Uterus (tissue), 2 donors: ENCODE data around the gene OR4C11.

Source experiments
- POLR2A ChIP-seq, 2 donors: fragments of 450-650 bp; IDR thresholded peaks; one replicate each; pipeline ENCODE4 v1.6.1; 2016; ENCODE audit warnings: antibody characterized with exemption in 2 of 2, mild to moderate bottlenecking in 1 of 2, moderate library complexity in 1 of 2
- TF ChIP-seq, protein P1 (sequence below), 4 experiments: fragments of 200-600 bp in 2 of 4; fragments of 450-650 bp in 2 of 4; sonication (generic) in 2 of 4; IDR thresholded peaks; one replicate each; pipeline ENCODE4 v1.5.1; 2016 to 2019; ENCODE audit warnings: antibody characterized with exemption in 4 of 4, mild to moderate bottlenecking in 2 of 4, moderate library complexity in 1 of 4

DNA sequence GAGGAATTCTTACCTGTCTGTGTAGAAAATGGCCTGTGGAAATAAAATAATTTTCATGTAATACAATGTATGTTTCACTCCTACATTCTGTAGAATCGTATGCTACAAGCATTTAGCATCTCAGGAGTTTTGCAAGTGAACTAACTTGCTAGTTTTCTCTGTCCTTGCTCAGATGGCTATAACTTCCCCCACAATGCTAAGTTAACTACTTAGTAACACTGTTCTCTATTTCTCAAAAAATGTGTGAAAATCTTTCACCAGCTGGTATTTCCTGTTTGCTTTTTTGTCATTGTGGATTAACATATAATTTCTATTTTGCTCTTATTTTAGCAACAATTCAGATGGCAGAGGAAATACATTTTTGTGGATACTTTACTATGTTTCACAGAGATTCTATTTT lies 45.1 kb upstream of the OR4C11 start:
- TF ChIP-seq, protein P1, sequence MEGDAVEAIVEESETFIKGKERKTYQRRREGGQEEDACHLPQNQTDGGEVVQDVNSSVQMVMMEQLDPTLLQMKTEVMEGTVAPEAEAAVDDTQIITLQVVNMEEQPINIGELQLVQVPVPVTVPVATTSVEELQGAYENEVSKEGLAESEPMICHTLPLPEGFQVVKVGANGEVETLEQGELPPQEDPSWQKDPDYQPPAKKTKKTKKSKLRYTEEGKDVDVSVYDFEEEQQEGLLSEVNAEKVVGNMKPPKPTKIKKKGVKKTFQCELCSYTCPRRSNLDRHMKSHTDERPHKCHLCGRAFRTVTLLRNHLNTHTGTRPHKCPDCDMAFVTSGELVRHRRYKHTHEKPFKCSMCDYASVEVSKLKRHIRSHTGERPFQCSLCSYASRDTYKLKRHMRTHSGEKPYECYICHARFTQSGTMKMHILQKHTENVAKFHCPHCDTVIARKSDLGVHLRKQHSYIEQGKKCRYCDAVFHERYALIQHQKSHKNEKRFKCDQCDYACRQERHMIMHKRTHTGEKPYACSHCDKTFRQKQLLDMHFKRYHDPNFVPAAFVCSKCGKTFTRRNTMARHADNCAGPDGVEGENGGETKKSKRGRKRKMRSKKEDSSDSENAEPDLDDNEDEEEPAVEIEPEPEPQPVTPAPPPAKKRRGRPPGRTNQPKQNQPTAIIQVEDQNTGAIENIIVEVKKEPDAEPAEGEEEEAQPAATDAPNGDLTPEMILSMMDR (IDR thresholded peaks at IDR 0.05) = no peak
- no peak for TF ChIP-seq POLR2A (IDR thresholded peaks at IDR 0.05)
